Liver (tissue), 3 donors: ENCODE data around the gene SEPTIN2.

Experiments
- EGR1 ChIP-seq, 2 donors: IDR thresholded peaks; 2 replicates each; pipeline ENCODE4 v1.6.1; 2016 to 2018; ENCODE audit warnings: antibody characterized with exemption in 2 of 2, low read depth in 2 of 2
- FOXA1 ChIP-seq: IDR thresholded peaks from 2 replicates; pipeline ENCODE4 v1.6.1; 2016; ENCODE audit warnings: antibody characterized with exemption
- TF ChIP-seq, protein P1 (sequence below): IDR thresholded peaks from 2 replicates; pipeline ENCODE4 v1.6.1; 2016; ENCODE audit warnings: antibody characterized with exemption, mild to moderate bottlenecking
- TF ChIP-seq, protein P2 (sequence below): fragments of 150-350 bp; IDR thresholded peaks from 2 replicates; pipeline ENCODE4 v1.5.1; 2017; ENCODE audit warnings: improper control_type of control experiment, low read depth, low read length; ENCODE audit not compliant: missing input control
- TF ChIP-seq, protein P3 (sequence below): IDR thresholded peaks from 2 replicates; pipeline ENCODE4 v1.6.1; 2016; ENCODE audit warnings: antibody characterized with exemption
- donor health status: healthy.
- donor health status: healthy.

DNA sequence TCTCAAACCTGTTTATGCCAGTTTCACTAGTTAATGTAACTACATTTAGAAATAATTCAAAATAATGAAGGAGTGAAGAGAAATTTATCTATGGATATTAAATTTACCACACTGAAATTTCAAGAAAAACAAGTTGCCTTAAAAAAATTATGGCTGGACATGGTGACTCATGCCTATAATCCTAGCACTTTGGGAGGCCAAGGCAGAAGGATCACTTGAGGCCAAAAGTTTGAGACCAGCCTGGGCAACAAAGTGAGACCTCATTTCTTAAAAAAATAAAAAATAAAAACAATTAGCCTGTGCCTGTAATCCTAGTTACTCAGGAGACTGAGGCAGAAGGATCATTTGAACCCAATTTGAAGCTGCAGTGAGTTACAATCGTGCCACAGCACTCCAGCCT lies 30.1 kb upstream of the SEPTIN2 start:
- TF ChIP-seq, protein P1, sequence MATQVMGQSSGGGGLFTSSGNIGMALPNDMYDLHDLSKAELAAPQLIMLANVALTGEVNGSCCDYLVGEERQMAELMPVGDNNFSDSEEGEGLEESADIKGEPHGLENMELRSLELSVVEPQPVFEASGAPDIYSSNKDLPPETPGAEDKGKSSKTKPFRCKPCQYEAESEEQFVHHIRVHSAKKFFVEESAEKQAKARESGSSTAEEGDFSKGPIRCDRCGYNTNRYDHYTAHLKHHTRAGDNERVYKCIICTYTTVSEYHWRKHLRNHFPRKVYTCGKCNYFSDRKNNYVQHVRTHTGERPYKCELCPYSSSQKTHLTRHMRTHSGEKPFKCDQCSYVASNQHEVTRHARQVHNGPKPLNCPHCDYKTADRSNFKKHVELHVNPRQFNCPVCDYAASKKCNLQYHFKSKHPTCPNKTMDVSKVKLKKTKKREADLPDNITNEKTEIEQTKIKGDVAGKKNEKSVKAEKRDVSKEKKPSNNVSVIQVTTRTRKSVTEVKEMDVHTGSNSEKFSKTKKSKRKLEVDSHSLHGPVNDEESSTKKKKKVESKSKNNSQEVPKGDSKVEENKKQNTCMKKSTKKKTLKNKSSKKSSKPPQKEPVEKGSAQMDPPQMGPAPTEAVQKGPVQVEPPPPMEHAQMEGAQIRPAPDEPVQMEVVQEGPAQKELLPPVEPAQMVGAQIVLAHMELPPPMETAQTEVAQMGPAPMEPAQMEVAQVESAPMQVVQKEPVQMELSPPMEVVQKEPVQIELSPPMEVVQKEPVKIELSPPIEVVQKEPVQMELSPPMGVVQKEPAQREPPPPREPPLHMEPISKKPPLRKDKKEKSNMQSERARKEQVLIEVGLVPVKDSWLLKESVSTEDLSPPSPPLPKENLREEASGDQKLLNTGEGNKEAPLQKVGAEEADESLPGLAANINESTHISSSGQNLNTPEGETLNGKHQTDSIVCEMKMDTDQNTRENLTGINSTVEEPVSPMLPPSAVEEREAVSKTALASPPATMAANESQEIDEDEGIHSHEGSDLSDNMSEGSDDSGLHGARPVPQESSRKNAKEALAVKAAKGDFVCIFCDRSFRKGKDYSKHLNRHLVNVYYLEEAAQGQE, result no peak
- TF ChIP-seq, protein P2, sequence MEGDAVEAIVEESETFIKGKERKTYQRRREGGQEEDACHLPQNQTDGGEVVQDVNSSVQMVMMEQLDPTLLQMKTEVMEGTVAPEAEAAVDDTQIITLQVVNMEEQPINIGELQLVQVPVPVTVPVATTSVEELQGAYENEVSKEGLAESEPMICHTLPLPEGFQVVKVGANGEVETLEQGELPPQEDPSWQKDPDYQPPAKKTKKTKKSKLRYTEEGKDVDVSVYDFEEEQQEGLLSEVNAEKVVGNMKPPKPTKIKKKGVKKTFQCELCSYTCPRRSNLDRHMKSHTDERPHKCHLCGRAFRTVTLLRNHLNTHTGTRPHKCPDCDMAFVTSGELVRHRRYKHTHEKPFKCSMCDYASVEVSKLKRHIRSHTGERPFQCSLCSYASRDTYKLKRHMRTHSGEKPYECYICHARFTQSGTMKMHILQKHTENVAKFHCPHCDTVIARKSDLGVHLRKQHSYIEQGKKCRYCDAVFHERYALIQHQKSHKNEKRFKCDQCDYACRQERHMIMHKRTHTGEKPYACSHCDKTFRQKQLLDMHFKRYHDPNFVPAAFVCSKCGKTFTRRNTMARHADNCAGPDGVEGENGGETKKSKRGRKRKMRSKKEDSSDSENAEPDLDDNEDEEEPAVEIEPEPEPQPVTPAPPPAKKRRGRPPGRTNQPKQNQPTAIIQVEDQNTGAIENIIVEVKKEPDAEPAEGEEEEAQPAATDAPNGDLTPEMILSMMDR, result no peak
- TF ChIP-seq FOXA1 (no peak), EGR1 (IDR thresholded peaks at IDR 0.05; ENCODE audit: low read depth in 2 of 2) (no peak)
- TF ChIP-seq, protein P3, sequence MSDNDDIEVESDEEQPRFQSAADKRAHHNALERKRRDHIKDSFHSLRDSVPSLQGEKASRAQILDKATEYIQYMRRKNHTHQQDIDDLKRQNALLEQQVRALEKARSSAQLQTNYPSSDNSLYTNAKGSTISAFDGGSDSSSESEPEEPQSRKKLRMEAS, result no peak
